Subcutaneous adipose tissue (tissue), 4 donors: ENCODE results near the gene AK5. TPM values are rescaled to one million over a fixed set of nuclear protein-coding genes. Genes with fewer than 3 reads are reported as not detected.

Experiments
- CTCF ChIP-seq: fragments of 450-650 bp; IDR thresholded peaks from one replicate; pipeline ENCODE4 v1.5.1; 2016; ENCODE audit warnings: low read depth, mild to moderate bottlenecking, control low read depth, antibody characterized with exemption, moderate library complexity
- total RNA-seq, 4 donors: library from RNA; depleted of rRNA; stranded (reverse); fragments of >200 nt; gene quantifications; one replicate each; pipeline ENCODE4 v1.1.0, GENCODE V29; 2016

Gene AK5
- total RNA-seq, 4 donors from 2014 or later = 0.34 to 0.38 TPM; not detected in 2

- TF ChIP-seq CTCF = no peak
Measured at GRCh38 chr1:77514921-77515776, 233.3 kb downstream of the AK5 start.

GRCh38 chr1:77516106-77516505 lies 234.3 kb downstream of the AK5 start:
- TF ChIP-seq CTCF = no peak

GRCh38 chr1:77524038-77524437 lies 242.2 kb downstream of the AK5 start:
- no peak for TF ChIP-seq CTCF

GRCh38 chr1:77532641-77533040 lies 250.8 kb downstream of the AK5 start:
- TF ChIP-seq CTCF = no peak

- TF ChIP-seq CTCF = no peak
Measured at GRCh38 chr1:77533660-77534305, 252.0 kb downstream of the AK5 start.

- no peak for TF ChIP-seq CTCF
Measured at GRCh38 chr1:77534456-77534855, 252.6 kb downstream of the AK5 start.

- TF ChIP-seq CTCF = no peak
Measured at GRCh38 chr1:77536813-77537212, 255.0 kb downstream of the AK5 start.
